ENCODE data around the gene C16orf95. TPM values are rescaled to one million over a fixed set of nuclear protein-coding genes. Genes with fewer than 3 reads are reported as not detected.

The C16orf95 gene
- total RNA-seq, 1 experiment from 2014 or later: 7.5 TPM

- DNase-seq (ENCODE audit: low read depth): no peak
Observed at GRCh38 chr16:87254296-87254695, 62.9 kb downstream of the C16orf95 start.

DNA sequence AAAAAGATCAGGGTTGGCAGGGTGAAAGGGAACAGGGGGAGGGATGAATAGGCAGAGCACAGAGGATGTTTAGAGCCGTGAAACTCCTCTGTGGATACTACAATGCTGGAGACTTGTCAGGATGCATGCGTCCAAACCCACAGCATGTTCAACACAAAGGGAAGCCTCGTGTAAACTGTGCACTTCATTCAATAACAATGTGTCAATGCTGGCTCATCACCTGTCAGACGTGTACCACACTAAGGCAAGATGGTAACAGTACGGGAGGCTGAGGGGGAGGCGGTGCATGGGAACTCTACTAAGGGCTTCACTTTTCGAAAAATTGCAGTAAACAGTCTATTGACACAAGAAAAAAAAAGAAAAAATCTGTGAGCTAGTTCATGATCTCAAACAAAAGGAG, 63.7 kb downstream of the C16orf95 start:
- DNase-seq (ENCODE audit: low read depth): no peak

Other genes with a start within 250 kb of the C16orf95 start
- 24.3 and 32.3 TPM in 2 replicates for gene FBXO31, start 66.4 kb upstream of the C16orf95 start, total RNA-seq (2014; rRNA removed)
- gene MAP1LC3B, start 74.9 kb upstream of the C16orf95 start, total RNA-seq (2014; rRNA removed): 25.1 and 35.6 TPM in 2 replicates
- 3.2 and 4.4 TPM in 2 replicates for gene ZCCHC14, start 175.6 kb upstream of the C16orf95 start, total RNA-seq (2014; rRNA removed)

All from LHCN-M2 (cell line).